ENCODE data around the gene PLA2G4E.

DNA sequence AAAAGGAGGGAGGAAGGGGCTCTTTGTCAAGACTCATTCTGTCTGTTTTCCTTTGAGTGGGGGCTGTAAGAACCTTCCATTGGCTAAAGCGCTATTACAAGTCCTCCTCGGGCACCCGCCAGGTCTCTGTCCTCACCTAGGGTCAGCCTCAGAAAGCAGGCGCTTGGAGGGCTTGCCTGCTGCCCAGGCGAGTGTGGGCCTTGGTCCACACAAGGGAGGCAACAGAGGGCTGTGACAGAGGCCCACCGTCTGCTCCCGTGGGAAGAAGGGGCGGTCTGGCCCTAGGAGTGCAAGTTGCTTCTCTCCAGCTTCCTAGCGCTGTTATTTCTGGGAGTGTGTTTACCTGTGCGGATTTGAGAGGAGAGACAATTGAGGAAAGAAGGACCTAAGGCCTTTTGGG lies 24.5 kb downstream of the PLA2G4E start:
- no peak for TF ChIP-seq TOE1 (CRISPR knock-in tag; IDR thresholded peaks at IDR 0.05)
- TF ChIP-seq, protein P1, sequence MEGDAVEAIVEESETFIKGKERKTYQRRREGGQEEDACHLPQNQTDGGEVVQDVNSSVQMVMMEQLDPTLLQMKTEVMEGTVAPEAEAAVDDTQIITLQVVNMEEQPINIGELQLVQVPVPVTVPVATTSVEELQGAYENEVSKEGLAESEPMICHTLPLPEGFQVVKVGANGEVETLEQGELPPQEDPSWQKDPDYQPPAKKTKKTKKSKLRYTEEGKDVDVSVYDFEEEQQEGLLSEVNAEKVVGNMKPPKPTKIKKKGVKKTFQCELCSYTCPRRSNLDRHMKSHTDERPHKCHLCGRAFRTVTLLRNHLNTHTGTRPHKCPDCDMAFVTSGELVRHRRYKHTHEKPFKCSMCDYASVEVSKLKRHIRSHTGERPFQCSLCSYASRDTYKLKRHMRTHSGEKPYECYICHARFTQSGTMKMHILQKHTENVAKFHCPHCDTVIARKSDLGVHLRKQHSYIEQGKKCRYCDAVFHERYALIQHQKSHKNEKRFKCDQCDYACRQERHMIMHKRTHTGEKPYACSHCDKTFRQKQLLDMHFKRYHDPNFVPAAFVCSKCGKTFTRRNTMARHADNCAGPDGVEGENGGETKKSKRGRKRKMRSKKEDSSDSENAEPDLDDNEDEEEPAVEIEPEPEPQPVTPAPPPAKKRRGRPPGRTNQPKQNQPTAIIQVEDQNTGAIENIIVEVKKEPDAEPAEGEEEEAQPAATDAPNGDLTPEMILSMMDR (CRISPR knock-in tag; IDR thresholded peaks at IDR 0.05): no peak
- no peak for TF ChIP-seq ELF1 (CRISPR knock-in tag; IDR thresholded peaks at IDR 0.05)
- TF ChIP-seq CHD4 (IDR thresholded peaks at IDR 0.05; ENCODE audit: borderline replicate concordance, low read length): no peak
- no peak for TF ChIP-seq SP1 (IDR thresholded peaks at IDR 0.05)
- no peak for TF ChIP-seq SP1 (CRISPR knock-in tag; IDR thresholded peaks at IDR 0.05)
- TF ChIP-seq RAD21 (CRISPR knock-in tag; IDR thresholded peaks at IDR 0.05): no peak
- no peak for TF ChIP-seq YY1 (IDR thresholded peaks at IDR 0.05; ENCODE audit: insufficient read depth, insufficient replicate concordance, low read depth, low read length)

All from HepG2 (cell line).